K562 (cell line): ENCODE data around the gene DNPEP. TPM values are rescaled to one million over a fixed set of nuclear protein-coding genes. Genes with fewer than 3 reads are reported as not detected.

Experiments used
- CHCHD3 ChIP-seq: fragments of 250-450 bp; sonication (Bioruptor Pico); IDR thresholded peaks from 2 replicates; pipeline ENCODE4 v2.1.2; 2022; ENCODE audit warnings: mild to moderate bottlenecking
- ELF4 ChIP-seq: fragments of 450-650 bp; formaldehyde crosslinking; IDR thresholded peaks from 2 replicates; pipeline ENCODE4 v1.4.0; 2022; ENCODE audit warnings: missing genetic modification characterization
- FUS ChIP-seq: fragments of 200-400 bp; formaldehyde crosslinking; optimal IDR thresholded peaks from 2 replicates; pipeline ENCODE3; 2017; ENCODE audit warnings: low read depth, low read length
- GABPB1 ChIP-seq: sonication (generic); formaldehyde crosslinking; IDR thresholded peaks from 2 replicates; pipeline ENCODE4 v1.8.0; 2022; ENCODE audit warnings: mild to moderate bottlenecking, missing genetic modification reagents
- GTF2A2 ChIP-seq: IDR thresholded peaks from 2 replicates; pipeline ENCODE4 v1.6.1; 2016; ENCODE audit warnings: mild to moderate bottlenecking, missing genetic modification characterization, missing compliant biosample characterization
- GTF2E2 ChIP-seq: fragments of 200-800 bp; sonication (Bioruptor generic); IDR thresholded peaks from 2 replicates; pipeline ENCODE4 v1.6.1; 2016; ENCODE audit warnings: missing genetic modification characterization, missing compliant biosample characterization
- HNRNPH1 ChIP-seq: fragments of 200-400 bp; formaldehyde crosslinking; optimal IDR thresholded peaks from 2 replicates; pipeline ENCODE3; 2017; ENCODE audit warnings: low read depth, mild to moderate bottlenecking, low read length, moderate library complexity
- PHF8 ChIP-seq: fragments of 200-600 bp; sonication (generic); IDR thresholded peaks from 2 replicates; pipeline ENCODE4 v1.6.1; 2012; ENCODE audit warnings: mixed run types, mild to moderate bottlenecking, inconsistent platforms, low read length, moderate library complexity, borderline replicate concordance
- RCOR1 ChIP-seq, 2 experiments: IDR thresholded peaks; 2 replicates each; pipeline ENCODE4 v1.6.1; 2012; ENCODE audit warnings: low read depth in 2 of 2, low read length in 2 of 2, borderline replicate concordance in 1 of 2, improper control_type of control experiment in 1 of 2
- TAF15 ChIP-seq: fragments of 200-400 bp; formaldehyde crosslinking; IDR thresholded peaks from 2 replicates; pipeline ENCODE4 v1.6.1; 2017; ENCODE audit warnings: mild to moderate bottlenecking, low read depth, low read length, moderate library complexity
- TRIM28 ChIP-seq: fragments of 450-650 bp; IDR thresholded peaks from 2 replicates; pipeline ENCODE4 v1.6.1; 2017
- WHSC1 ChIP-seq: IDR thresholded peaks from one replicate; pipeline ENCODE4 v1.6.1; 2012; ENCODE audit warnings: low read length, control low read depth, inconsistent platforms
- ZNF830 ChIP-seq: fragments of 250-450 bp; sonication (Bioruptor Pico); IDR thresholded peaks from 2 replicates; pipeline ENCODE4 v1.5.0; 2021; ENCODE audit warnings: mild to moderate bottlenecking
- polyA plus RNA-seq, 8 experiments: library from polyadenylated mRNA; depleted of rRNA in 4 of 8; stranded (reverse) in 5 of 8; unstranded in 3 of 8; fragments of >200 nt; fragmentation: Nextera tagmentation in 2 of 8; fragmentation: Illumina TruSeq in 1 of 8; extraction: Ambion mirVana in 2 of 8; extraction: Trizol in 1 of 8; gene quantifications; 2 replicates each; pipeline versions ENCODE4 v1.2.1 to v1.2.3, GENCODE V29; 2011 to 2014; ENCODE audit warnings: inconsistent platforms in 1 of 8, missing spikeins in 1 of 8
- total RNA-seq, 7 experiments: library from RNA; depleted of rRNA in 6 of 7; stranded (reverse); fragments of >200 nt in 6 of 7; fragmentation: Illumina TruSeq in 2 of 7; extraction: Trizol in 2 of 7; gene quantifications; 2 replicates each; pipeline versions ENCODE4 v1.2.1 to v1.2.3, GENCODE V29; 2011 to 2021; ENCODE audit warnings: low replicate concordance in 1 of 7
- TF ChIP-seq, protein P1 (sequence below): sonication (generic); formaldehyde crosslinking; IDR thresholded peaks from 2 replicates; pipeline ENCODE4 v1.8.0; 2022; ENCODE audit warnings: mild to moderate bottlenecking, missing genetic modification reagents
- TF ChIP-seq, protein P2 (sequence below): fragments of 250-450 bp; sonication (Bioruptor Pico); IDR thresholded peaks from 2 replicates; pipeline ENCODE4 v1.4.0; 2020
- TF ChIP-seq, protein P3 (sequence below): fragments of 450-650 bp; formaldehyde crosslinking; IDR thresholded peaks from 2 replicates; pipeline ENCODE4 v1.4.0; 2022; ENCODE audit warnings: mild to moderate bottlenecking, moderate library complexity
- TF ChIP-seq, protein P4 (sequence below), 2 experiments: fragments of 450-650 bp in 1 of 2; sonication (generic) in 1 of 2; formaldehyde crosslinking; conservative IDR thresholded peaks; 2 replicates each; pipeline versions ENCODE4 v1.4.0 to v1.8.1; 2020 to 2022; ENCODE audit warnings: mild to moderate bottlenecking in 1 of 2, missing genetic modification reagents in 1 of 2
- TF ChIP-seq, protein P5 (sequence below): sonication (generic); formaldehyde crosslinking; IDR thresholded peaks from 2 replicates; pipeline ENCODE4 v1.9.0; 2022; ENCODE audit warnings: mild to moderate bottlenecking, missing genetic modification reagents

Gene DNPEP
- total and polyA plus RNA-seq, 9 of the 15 experiments (the other 6 are each of a cell fraction or from before 2014, with no cell fraction given): 34.6 to 71.4 (median 45.5) TPM

DNA sequence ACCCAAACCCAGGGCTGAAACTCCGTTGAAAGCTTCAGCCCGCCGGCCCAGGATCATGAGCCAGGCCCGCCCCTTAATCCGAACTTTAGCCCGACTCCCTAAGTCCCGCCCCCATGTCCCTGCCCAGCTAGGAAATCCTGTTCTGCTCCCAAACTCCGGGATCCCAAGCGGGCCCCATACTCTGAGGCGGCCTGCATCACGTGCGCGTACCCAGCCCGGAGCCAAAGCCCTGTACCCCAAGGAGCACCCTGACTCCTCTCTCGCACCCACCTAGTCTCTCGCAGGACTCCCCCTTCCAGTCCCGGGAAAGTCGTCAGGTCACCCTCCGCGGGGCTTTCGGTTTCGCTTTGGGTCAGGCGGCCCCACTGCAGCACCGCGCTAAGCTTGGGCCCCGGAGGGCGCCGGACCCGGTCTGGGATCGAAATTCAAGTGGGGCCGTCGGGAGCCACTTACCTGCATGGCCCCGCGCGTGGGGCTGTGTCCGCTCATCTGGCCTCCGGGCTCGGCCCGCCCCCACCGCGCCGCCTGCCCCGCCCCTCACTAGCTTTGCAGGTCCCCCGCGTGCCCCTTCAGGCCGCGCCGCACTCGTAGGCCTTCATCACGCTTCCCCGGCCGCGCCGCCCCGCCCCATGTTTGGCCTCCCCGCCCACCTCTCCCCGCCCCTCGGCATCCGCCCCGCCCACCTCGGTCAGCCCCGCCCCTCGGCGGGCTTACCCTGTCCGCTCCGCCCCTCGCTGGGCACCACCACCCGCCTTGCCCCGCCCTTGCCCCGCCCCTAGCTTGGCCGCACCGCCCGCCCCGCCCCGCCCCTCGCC, at the start of gene DNPEP (continued):
- TF ChIP-seq, protein P1, sequence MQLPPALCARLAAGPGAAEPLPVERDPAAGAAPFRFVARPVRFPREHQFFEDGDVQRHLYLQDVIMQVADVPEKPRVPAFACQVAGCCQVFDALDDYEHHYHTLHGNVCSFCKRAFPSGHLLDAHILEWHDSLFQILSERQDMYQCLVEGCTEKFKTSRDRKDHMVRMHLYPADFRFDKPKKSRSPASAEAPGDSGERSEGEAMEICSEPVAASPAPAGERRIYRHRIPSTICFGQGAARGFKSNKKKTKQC (CRISPR knock-in tag): peak; percentile 75; the same call in 1 of the 2 replicates
- TF ChIP-seq TRIM28: no peak
- no peak for TF ChIP-seq WHSC1
- TF ChIP-seq RCOR1 (IDR thresholded peaks at IDR 0.05; ENCODE audit: borderline replicate concordance in 1 of 2, low read depth in 2 of 2, low read length in 2 of 2): no peak
- no peak for TF ChIP-seq GTF2E2 (tag)
- TF ChIP-seq, protein P2, sequence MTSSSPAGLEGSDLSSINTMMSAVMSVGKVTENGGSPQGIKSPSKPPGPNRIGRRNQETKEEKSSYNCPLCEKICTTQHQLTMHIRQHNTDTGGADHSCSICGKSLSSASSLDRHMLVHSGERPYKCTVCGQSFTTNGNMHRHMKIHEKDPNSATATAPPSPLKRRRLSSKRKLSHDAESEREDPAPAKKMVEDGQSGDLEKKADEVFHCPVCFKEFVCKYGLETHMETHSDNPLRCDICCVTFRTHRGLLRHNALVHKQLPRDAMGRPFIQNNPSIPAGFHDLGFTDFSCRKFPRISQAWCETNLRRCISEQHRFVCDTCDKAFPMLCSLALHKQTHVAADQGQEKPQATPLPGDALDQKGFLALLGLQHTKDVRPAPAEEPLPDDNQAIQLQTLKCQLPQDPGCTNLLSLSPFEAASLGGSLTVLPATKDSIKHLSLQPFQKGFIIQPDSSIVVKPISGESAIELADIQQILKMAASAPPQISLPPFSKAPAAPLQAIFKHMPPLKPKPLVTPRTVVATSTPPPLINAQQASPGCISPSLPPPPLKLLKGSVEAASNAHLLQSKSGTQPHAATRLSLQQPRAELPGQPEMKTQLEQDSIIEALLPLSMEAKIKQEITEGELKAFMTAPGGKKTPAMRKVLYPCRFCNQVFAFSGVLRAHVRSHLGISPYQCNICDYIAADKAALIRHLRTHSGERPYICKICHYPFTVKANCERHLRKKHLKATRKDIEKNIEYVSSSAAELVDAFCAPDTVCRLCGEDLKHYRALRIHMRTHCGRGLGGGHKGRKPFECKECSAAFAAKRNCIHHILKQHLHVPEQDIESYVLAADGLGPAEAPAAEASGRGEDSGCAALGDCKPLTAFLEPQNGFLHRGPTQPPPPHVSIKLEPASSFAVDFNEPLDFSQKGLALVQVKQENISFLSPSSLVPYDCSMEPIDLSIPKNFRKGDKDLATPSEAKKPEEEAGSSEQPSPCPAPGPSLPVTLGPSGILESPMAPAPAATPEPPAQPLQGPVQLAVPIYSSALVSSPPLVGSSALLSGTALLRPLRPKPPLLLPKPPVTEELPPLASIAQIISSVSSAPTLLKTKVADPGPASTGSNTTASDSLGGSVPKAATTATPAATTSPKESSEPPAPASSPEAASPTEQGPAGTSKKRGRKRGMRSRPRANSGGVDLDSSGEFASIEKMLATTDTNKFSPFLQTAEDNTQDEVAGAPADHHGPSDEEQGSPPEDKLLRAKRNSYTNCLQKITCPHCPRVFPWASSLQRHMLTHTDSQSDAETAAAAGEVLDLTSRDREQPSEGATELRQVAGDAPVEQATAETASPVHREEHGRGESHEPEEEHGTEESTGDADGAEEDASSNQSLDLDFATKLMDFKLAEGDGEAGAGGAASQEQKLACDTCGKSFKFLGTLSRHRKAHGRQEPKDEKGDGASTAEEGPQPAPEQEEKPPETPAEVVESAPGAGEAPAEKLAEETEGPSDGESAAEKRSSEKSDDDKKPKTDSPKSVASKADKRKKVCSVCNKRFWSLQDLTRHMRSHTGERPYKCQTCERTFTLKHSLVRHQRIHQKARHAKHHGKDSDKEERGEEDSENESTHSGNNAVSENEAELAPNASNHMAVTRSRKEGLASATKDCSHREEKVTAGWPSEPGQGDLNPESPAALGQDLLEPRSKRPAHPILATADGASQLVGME (CRISPR knock-in tag): no peak
- no peak for TF ChIP-seq FUS
- no peak for TF ChIP-seq CHCHD3
- TF ChIP-seq TAF15: no peak
- TF ChIP-seq, protein P3, sequence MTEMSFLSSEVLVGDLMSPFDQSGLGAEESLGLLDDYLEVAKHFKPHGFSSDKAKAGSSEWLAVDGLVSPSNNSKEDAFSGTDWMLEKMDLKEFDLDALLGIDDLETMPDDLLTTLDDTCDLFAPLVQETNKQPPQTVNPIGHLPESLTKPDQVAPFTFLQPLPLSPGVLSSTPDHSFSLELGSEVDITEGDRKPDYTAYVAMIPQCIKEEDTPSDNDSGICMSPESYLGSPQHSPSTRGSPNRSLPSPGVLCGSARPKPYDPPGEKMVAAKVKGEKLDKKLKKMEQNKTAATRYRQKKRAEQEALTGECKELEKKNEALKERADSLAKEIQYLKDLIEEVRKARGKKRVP (CRISPR knock-in tag): no peak
- TF ChIP-seq ZNF830 (CRISPR knock-in tag): no peak
- TF ChIP-seq GABPB1: peak; percentile 37; the same call in 1 of the 2 replicates
- no peak for TF ChIP-seq HNRNPH1
- no peak for TF ChIP-seq ELF4
- TF ChIP-seq GTF2A2 (tag): no peak
- TF ChIP-seq, protein P4, sequence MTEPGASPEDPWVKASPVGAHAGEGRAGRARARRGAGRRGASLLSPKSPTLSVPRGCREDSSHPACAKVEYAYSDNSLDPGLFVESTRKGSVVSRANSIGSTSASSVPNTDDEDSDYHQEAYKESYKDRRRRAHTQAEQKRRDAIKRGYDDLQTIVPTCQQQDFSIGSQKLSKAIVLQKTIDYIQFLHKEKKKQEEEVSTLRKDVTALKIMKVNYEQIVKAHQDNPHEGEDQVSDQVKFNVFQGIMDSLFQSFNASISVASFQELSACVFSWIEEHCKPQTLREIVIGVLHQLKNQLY (CRISPR knock-in tag; conservative IDR thresholded peaks at IDR 0.05): no peak
- TF ChIP-seq, protein P5, sequence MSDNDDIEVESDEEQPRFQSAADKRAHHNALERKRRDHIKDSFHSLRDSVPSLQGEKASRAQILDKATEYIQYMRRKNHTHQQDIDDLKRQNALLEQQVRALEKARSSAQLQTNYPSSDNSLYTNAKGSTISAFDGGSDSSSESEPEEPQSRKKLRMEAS (CRISPR knock-in tag): peak; percentile 48; the same call in 1 of the 2 replicates
- peak; percentile 65; the same call in 1 of the 2 replicates for TF ChIP-seq PHF8
